ENCODE measurements around the gene MGLL.

DNA sequence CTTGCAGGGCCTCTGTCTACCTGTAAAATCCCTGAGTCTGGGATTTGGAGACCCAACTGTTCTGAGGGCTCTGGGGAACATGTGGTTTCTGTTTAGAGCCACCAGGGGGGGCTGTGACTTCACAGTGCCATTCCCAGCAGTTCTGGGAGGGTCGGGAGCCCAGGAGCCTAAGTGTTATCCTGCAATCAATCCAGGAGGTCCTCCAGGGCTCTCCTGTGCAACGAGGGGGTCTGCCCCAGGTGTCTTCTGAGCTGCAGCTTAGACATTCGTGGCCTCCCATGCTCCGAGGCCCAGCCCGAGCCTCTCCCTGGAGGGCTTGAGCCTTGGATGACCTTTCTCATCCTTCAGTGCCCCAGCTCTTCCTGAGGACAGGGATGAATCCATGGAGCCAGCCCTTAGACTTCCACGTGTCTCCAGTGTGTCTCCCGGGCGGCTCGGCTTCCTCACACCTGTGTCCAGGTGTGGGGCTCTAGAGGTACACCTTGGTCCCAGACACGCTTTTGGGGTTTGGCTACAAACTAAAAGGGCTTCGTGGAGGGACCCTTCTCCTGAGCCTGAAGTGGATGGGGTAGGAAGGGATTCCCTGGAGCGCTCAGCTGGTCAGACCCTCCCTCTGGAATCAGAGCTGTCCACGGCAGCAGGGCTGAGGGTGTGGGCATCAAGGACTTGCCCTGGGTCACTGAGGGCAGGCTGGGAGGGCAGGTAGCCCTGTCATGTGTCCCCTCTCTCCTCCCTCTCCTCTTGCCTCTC lies 169.9 kb downstream of the MGLL start:
- no peak for TF ChIP-seq GATA2 (IDR thresholded peaks at IDR 0.05; ENCODE audit: low read depth, low read length)
- TF ChIP-seq GATA3 (IDR thresholded peaks at IDR 0.05; ENCODE audit: low read depth, low read length), result no peak
